DOHH2 (cell line): ENCODE results near the gene DHX29.
"Not testable (repeated sequence)": the region's sequence is repeated elsewhere in the genome, so short reads cannot be mapped to it uniquely, and the experiment has no call there.

Experiments
- H3F3A ChIP-seq: fragments of 200-600 bp; sonication (generic), shearing (Covaris generic); 2 replicates; pipeline ENCODE4 v1.6.0; 2016; ENCODE audit warnings: antibody characterized with exemption, mild to moderate bottlenecking; ENCODE audit not compliant: control insufficient read depth, insufficient read depth
- H3K27ac ChIP-seq: fragments of 200-600 bp; sonication (generic); 2 replicates; pipeline ENCODE4 v1.5.1; 2014; ENCODE audit warnings: low read depth, mild to moderate bottlenecking, low read length, moderate library complexity
- H3K27me3 ChIP-seq: fragments of 200-600 bp; sonication (generic); 2 replicates; pipeline ENCODE4 v1.6.1; 2014; ENCODE audit warnings: mild to moderate bottlenecking, low read length, mixed read lengths; ENCODE audit not compliant: control insufficient read depth
- H3K36me3 ChIP-seq: fragments of 200-600 bp; sonication (generic); 2 replicates; pipeline ENCODE4 v1.6.1; 2014; ENCODE audit warnings: mild to moderate bottlenecking, low read length, moderate library complexity, mixed read lengths; ENCODE audit not compliant: control insufficient read depth
- H3K4me1 ChIP-seq: fragments of 200-600 bp; sonication (generic); 2 replicates; pipeline ENCODE4 v1.6.1; 2014; ENCODE audit warnings: mild to moderate bottlenecking, low read length, mixed read lengths; ENCODE audit not compliant: control insufficient read depth
- H3K4me2 ChIP-seq: fragments of 200-600 bp; sonication (generic); 2 replicates; pipeline ENCODE4 v1.6.0; 2014; ENCODE audit warnings: mild to moderate bottlenecking, low read length, moderate library complexity
- H3K4me3 ChIP-seq: fragments of 200-600 bp; sonication (generic); 2 replicates; pipeline ENCODE4 v1.5.1; 2014; ENCODE audit warnings: mild to moderate bottlenecking, low read length, mixed read lengths
- H3K79me2 ChIP-seq: fragments of 200-600 bp; sonication (generic); 2 replicates; pipeline ENCODE4 v1.6.1; 2014; ENCODE audit warnings: mild to moderate bottlenecking, low read length, mixed read lengths; ENCODE audit not compliant: control insufficient read depth
- H3K9me2 ChIP-seq: fragments of 200-600 bp; sonication (generic); replicated peaks from 2 replicates; pipeline ENCODE4 v1.6.1; 2014; ENCODE audit warnings: mild to moderate bottlenecking, low read length, mixed read lengths; ENCODE audit not compliant: control insufficient read depth
- H3K9me3 ChIP-seq: fragments of 200-600 bp; sonication (generic); 2 replicates; pipeline ENCODE4 v1.6.1; 2014; ENCODE audit warnings: antibody characterized with exemption, low read length, mixed read lengths; ENCODE audit not compliant: control insufficient read depth, insufficient read depth
- H4K20me1 ChIP-seq: fragments of 200-600 bp; sonication (generic); 2 replicates; pipeline ENCODE4 v1.6.0; 2014; ENCODE audit warnings: low read depth, mild to moderate bottlenecking, antibody characterized with exemption, low read length, moderate library complexity; ENCODE audit not compliant: control insufficient read depth, insufficient read depth
- EZH2phosphoT487 ChIP-seq: fragments of 200-600 bp; sonication (generic); IDR thresholded peaks from 2 replicates; pipeline ENCODE4 v1.6.1; 2017; ENCODE audit warnings: borderline replicate concordance, mild to moderate bottlenecking, antibody characterized with exemption, low read length, moderate library complexity, mixed read lengths
- TF ChIP-seq, protein P1 (sequence below): fragments of 200-600 bp; sonication (generic); IDR thresholded peaks from one replicate; pipeline ENCODE4 v1.5.1; 2014; ENCODE audit warnings: antibody characterized with exemption, mild to moderate bottlenecking, low read depth, low read length; ENCODE audit not compliant: poor library complexity, severe bottlenecking

The DHX29 gene

GRCh38 chr5:55320571-55320970 is 13.1 kb upstream of the DHX29 start:
- Histone ChIP-seq H3K27me3 (no peaks in the 10 kb centered on the region), H3K4me3 (no peak overlapping the region), H3K9me3 (no peaks in the 10 kb centered on the region), H3K4me1 (peaks cover 6% of the 10 kb centered on the region; the same call in 1 of the 2 replicates), H3F3A (peaks cover 28% of the 10 kb centered on the region), H4K20me1 (peaks cover 10% of the 10 kb centered on the region; the same call in 1 of the 2 replicates), H3K36me3 (peaks cover 49% of the 10 kb centered on the region), H3K9me2 (no peaks in the 10 kb centered on the region), H3K27ac (no peak overlapping the region), H3K4me2 (no peak overlapping the region), H3K79me2 (peaks cover 90% of the 10 kb centered on the region)
- TF ChIP-seq EZH2phosphoT487 = no peak
- TF ChIP-seq, protein P1, sequence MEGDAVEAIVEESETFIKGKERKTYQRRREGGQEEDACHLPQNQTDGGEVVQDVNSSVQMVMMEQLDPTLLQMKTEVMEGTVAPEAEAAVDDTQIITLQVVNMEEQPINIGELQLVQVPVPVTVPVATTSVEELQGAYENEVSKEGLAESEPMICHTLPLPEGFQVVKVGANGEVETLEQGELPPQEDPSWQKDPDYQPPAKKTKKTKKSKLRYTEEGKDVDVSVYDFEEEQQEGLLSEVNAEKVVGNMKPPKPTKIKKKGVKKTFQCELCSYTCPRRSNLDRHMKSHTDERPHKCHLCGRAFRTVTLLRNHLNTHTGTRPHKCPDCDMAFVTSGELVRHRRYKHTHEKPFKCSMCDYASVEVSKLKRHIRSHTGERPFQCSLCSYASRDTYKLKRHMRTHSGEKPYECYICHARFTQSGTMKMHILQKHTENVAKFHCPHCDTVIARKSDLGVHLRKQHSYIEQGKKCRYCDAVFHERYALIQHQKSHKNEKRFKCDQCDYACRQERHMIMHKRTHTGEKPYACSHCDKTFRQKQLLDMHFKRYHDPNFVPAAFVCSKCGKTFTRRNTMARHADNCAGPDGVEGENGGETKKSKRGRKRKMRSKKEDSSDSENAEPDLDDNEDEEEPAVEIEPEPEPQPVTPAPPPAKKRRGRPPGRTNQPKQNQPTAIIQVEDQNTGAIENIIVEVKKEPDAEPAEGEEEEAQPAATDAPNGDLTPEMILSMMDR = no peak

- Histone ChIP-seq H3K4me3 (no peak overlapping the region), H3K27ac (no peak overlapping the region), H3K79me2 (peaks cover 96% of the 10 kb centered on the region), H3K9me3 (peaks cover 3% of the 10 kb centered on the region; the same call in 1 of the 2 replicates), H3K4me1 (peaks cover 11% of the 10 kb centered on the region), H3K36me3 (peaks cover 46% of the 10 kb centered on the region), H3K9me2 (no peaks in the 10 kb centered on the region), H3K27me3 (no peaks in the 10 kb centered on the region), H3F3A (peaks cover 28% of the 10 kb centered on the region), H4K20me1 (peaks cover 10% of the 10 kb centered on the region; the same call in 1 of the 2 replicates), H3K4me2 (no peak overlapping the region)
- TF ChIP-seq, protein P1 = no peak
- TF ChIP-seq EZH2phosphoT487 = no peak
These were observed 12.0 kb upstream of the DHX29 start for GRCh38 chr5:55319491-55319890.

DNA sequence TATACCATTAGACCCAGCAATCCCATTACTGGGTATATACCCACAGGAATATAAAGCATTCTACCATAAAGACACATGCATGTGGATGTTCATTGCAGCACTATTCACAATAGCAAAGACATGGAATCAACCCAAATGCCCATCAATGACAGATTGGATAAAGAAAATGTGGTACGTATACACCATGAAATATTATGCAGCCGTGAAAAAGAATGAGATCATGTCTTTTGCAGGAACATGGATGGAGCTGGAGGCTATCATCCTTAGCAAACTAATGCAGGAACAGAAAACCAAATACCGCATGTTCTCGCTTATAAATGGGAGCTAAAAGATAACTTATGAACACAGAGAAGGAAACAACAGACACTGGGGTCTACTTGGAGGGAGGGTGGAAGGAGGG is 10.7 kb upstream of the DHX29 start:
- H3K9me2 ChIP-seq, H3K27ac ChIP-seq, H3K9me3 ChIP-seq, H3K4me2 ChIP-seq, H3K4me3 ChIP-seq, H3K27me3 ChIP-seq: not testable (repeated sequence)
- Histone ChIP-seq H3F3A (peaks cover 23% of the 10 kb centered on the region), H3K79me2 (peaks cover 99% of the 10 kb centered on the region), H4K20me1 (peaks cover 10% of the 10 kb centered on the region; the same call in 1 of the 2 replicates), H3K36me3 (peaks cover 46% of the 10 kb centered on the region), H3K4me1 (peaks cover 17% of the 10 kb centered on the region)

DNA sequence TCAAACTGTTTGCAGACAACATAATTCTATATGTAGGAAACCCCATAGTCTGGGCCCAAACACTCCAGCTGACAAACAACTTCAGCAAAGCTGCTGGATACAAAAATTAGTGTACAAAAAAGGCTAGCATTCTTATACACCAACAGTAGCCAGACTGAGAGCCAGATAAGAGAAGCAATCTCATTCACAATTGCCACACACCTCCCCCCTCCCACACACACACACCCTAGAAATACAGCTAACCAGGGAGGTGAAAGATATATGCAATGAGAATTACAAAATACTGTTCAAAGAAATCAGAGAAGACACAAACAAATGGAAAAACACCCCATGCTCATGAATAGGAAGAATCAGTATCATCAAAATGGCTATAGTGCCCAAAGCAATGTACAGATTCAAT is 9.3 kb upstream of the DHX29 start:
- peaks cover 10% of the 10 kb centered on the region; the same call in 1 of the 2 replicates for H4K20me1 ChIP-seq
- peaks cover 17% of the 10 kb centered on the region for H3K4me1 ChIP-seq
- H3F3A ChIP-seq = peaks cover 11% of the 10 kb centered on the region
- peaks cover 99% of the 10 kb centered on the region for H3K79me2 ChIP-seq
- no peaks in the 10 kb centered on the region for H3K27me3 ChIP-seq
- no peak overlapping the region for H3K4me2 ChIP-seq
- H3K4me3 ChIP-seq = no peak overlapping the region
- peaks cover 3% of the 10 kb centered on the region; the same call in 1 of the 2 replicates for H3K9me3 ChIP-seq
- H3K9me2 ChIP-seq = no peaks in the 10 kb centered on the region
- H3K27ac ChIP-seq = no peak overlapping the region
- TF ChIP-seq, protein P1 = no peak
- no peak for TF ChIP-seq EZH2phosphoT487
- H3K36me3 ChIP-seq = peaks cover 50% of the 10 kb centered on the region
